HG03045 (cell line): ENCODE data around the gene RPA1.

Source experiments
- ATAC-seq: cut with Tn5 transposase; IDR thresholded peaks from one replicate; pipeline ENCODE4 v1.9.1; 2021; ENCODE audit warnings: mild to moderate bottlenecking, moderate library complexity; ENCODE audit not compliant: unreplicated experiment

RPA1 gene

DNA sequence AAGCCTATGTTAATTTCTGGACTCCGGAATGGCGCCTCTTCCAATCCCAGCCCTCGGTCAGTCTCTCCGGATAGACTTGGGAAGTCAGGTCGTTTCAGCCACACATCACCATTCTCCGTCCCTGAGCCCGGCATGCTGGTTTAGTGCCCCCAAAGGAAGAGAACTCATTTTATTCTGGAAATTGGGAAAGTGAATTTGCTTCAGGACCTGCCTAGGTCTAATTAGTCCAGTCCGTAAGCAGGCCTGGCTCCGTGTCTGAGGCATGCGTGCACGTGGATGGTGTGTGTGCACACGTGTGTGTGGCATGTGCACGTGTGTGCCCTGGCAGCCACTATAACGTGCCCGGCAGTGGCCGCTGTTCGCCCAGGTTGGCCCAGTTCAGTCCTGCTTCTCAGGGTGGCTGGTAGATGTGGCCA, 77.4 kb downstream of the RPA1 start:
- no peak for ATAC-seq

DNA sequence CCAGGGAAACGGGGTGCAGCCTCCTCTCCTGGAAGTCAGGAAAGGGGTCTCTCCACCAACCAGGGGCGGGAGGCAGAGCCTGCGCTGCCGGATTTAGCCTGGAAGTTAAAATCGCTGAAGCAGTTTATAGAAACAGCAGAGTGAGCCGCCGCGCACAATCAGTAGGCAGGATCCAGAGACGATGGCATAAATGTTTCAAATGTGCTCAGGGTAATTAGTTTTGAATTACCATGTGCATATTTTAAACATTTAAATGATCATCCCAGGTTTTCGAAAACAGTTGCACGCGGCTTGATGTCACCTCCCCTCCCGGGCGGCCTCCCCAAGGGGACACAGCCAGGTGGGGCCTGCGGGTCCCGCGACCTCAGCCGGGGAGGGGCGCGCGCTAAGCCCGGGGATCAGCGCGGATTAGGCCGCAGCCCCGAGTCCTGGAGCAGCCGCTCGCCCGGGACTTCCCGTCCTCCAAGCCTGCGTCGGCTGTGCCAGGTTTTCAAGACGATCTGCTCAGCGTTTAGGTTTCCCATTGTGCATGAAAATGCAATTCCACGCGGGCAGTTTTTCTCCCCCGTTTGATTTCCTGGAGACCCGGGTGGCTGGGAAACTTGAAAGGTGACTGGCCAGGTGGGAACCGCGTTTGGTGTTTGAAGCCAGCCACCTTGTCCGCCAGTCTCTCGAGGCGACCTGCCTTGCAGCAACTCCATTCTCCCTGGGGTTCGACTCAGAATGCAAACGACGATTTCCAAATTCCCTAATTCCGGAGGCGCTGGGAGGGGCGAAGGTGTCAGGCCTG, 78.3 kb downstream of the RPA1 start:
- no peak for ATAC-seq

DNA sequence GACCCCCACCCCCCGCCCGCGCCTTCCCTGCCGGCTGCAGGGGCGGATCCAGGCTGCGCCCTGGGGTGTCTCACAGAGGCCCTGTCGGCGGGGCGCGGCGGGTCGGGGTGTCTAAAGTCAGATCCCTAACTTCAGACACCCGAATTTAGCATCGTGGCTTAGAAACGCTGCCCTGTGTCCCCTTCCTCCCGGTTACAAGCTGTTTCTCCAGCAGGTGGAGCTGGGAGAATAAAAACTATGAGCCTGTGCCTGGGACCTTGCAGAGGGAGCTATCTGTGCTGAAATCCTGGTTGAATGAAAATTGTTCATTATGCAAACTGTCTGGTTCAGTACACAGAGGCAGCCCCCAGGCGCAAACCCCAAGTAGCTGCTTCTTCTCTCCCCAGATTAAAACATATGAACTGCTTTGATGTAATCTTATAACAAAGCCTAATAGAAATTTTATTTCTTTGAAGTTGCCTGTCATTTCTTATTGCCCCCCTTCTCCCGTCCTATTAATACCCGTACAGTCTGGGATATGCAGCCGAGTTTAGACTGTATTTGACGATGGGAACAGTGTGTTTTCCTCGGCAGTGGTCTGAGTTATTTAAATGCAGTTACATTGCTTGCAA, 79.0 kb downstream of the RPA1 start:
- no peak for ATAC-seq

DNA sequence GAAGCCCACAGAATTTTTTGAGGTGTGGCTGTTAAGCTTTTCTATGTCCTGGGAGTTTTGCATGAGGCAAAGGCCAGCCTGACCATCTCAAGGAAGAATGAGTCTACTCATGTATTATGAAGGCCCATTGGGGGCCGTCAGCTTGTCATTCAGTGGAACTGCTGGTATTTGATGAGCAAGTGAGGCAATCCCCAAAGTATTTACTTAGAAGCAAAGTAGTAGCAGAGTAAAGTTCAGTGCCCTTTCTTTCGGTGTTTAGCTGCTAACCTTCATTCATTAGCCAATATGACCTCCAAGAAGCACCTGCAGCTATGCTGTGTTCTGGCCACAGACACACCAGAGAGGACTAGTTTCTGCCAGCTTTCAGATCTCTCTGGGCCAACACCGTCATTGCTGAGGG, 80.2 kb downstream of the RPA1 start:
- no peak for ATAC-seq

DNA sequence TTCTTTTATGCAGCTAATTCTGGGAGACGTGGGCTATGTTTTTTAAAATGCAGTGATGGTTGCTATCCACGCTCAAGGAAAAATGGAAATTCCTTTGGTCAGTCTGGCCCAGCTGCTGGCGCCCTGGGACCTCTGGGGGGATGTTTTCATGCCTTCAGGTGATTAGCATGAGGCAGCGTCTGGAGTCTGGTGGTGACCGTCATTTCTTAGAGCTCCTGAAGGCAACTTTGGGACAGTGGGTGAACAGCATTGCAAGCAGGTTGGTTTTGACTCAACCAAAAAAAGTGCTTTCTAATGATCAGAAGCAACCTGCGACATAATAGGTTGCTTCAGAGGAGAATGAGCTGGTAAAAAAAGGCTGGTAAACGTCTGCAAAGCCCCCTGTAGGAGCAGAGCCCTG, 82.3 kb downstream of the RPA1 start:
- ATAC-seq = no peak

DNA sequence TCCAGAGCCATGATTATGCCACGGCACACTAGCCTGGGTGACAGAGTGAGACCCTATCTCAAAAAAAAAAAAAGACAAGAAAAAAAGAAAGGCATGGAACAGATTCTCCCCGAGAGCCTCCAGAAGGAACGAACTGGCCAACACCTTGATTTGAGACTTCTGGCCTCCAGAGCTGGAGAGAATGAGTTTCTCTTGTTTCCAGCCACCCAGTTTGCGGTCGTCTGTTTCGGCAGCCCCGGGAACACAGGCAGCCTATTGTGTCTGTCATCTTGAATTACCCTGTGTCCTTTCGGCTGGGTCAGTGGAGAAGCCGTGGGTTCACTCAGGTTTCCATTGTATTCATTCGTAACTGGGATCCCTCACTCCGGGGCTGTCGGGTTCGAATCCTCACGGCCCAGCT, 83.9 kb downstream of the RPA1 start:
- no peak for ATAC-seq

DNA sequence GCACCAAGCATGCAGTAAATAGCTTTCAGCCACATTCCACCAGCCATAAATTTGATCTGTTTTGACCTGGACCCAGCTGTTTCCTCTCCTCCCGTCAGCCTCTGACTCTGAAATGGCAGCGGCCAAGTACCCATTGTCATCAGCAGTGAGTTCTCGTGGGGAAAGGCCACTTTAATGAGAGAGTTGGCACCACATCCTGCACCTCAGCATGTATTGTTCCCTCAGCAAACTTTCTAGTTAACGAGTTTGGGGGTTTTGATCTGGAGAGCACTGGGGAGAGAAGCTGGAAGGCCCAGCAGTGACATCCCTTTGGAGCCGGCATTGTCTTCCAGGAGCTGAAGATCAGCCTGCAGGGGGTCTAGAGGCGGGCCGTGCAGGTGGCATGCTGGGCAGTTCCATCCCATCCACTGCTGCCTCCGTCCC, 84.9 kb downstream of the RPA1 start:
- ATAC-seq = no peak

DNA sequence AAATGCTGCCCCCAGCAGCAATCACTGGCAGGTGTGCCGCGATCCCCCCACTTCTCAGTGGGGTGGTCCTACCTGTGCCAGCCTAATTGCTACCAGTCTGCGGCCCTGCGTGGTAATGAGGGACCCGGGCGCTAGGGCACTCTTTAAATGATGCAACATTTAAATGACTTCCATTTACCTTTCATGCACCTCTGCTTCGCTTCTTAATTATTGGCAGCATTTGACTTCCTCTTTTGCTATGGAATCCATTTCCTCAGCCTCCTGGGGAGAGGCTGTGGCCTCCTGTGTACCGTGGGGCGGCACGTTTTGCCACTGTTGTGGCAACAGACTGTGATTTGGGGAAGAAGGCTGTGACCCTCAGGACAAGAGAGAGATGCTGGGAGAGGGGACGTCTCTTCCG, 86.1 kb downstream of the RPA1 start:
- ATAC-seq = no peak

DNA sequence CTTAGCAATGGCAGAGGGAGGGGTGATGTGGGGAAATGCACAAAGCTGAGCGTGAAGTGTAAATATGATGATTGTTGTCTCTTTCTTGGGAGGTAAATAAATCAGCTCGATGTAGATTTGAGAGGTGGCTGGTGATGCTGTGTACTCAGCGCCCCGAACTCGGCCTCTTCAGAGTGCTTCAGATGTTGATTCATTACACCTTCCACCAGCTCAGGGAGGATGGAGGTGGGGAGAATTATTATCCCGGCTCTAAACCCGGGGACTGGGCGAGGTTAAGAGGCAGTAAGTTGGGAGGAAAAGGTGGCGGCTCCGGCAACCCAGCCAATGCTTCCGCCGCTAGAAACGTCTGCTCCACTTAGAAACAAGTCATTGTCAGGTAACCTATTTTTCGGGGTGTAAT, 86.5 kb downstream of the RPA1 start:
- no peak for ATAC-seq

DNA sequence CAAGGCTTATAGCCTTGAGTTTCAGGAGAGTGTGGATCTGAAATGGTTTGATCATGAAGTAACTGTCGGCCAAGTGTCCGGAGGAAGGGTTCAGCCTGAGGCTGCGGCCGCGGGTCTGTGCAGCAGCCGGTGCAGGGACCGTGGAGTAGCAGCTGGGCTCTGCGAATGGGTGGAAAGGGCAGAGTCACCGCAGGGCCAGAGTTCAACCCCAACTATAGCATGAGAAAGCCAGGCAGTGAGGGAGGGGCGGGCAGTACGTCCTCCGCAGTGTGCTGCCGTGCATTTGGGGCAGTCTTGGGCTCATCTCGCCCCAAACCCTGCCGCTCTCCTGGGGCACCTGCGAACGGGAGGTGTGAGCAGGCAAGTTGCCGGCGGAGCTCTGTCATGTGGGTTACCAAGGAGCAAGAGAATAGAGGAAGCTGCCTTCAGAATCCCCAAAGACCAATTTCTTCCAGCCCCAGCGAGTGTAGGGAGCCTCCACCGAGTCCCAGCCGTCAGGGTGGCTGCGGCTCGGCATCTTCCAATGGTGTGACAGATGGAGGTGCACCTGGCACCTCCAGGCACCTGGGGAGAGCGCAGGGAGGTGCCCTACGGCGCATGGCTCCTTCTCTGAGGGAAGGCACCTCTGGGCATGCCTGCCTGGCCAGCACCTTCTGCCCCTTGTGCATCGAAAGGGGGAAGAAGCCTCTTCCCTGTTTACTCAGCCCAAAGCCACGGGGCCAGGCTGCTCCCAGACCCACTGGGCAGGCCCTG, 87.3 kb downstream of the RPA1 start:
- no peak for ATAC-seq

DNA sequence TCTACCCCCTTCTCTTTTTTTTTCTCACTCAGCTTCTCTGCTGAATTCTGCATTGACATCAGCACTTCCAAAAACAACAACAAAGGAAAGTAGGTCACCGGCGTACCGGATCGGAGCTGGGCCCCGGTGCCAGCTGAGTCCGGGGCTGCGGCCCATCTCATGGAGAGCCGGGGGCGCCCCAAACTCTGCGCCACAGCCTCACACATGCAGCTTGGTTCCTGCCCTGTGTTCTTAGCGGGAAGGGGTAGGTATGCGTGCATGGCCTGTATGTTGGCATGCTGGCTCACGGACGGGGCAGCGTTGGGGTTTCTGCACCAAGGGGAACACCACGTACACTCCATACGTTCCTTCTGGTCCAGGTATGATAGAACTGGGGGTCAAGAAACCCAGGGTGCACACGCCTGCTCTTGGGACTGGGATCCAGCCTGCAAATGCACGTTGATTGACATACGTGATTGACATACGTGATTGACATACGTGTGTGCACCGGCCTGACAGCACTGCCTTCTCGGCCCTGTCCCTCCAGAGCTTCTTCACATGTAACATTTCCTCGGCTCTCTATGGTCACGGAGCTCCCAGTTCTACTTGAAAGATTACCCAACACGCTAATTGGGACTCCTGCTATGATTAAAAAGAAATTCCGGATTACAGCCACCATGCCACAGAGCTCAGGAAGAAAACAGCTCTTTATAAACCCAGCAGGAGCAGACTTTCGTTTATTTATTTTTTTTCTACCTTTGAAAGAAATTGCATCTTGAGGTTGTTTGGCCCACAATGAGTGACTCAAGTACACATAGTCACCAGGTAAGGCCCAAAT, 88.7 kb downstream of the RPA1 start:
- no peak for ATAC-seq

DNA sequence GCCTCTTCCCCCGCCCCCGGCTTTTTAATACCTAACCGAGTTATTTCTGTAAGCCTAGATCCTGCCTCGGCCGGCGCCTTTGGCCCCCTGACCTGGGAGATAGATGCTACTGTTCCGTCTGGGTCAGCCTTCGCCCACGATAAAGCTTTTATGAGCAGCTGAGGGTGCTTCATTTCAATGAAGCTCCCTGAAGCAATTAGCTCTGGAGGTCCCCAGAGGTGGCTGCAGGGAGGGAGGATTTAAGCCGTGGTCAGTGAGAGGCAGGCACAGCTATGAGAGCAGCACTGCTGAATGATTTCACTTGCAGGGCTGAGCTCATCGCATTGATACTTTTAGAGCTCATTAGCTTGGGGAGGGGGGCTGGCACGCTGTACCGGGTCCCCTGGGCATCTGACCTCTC, 89.4 kb downstream of the RPA1 start:
- ATAC-seq = no peak

DNA sequence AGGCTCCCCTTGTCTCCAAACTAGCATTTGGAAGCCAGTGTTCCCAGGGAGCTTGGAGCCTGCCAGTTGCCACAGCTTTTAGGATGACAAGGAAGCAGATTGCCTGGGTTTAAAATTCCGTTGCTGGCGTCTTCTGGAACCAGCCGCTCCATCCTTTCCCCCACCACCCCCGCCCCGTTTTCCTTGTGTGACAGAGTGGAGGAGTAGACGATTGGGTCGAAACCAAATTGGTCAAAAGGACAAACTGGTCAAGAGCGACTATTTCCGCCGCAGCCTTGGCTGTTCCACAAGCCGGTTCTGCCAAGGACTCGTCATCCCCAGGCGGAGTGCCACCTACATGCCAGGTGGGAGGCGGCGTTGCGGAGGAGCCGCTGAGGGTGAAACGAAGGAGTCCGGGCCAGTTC, 91.1 kb downstream of the RPA1 start:
- ATAC-seq = no peak

DNA sequence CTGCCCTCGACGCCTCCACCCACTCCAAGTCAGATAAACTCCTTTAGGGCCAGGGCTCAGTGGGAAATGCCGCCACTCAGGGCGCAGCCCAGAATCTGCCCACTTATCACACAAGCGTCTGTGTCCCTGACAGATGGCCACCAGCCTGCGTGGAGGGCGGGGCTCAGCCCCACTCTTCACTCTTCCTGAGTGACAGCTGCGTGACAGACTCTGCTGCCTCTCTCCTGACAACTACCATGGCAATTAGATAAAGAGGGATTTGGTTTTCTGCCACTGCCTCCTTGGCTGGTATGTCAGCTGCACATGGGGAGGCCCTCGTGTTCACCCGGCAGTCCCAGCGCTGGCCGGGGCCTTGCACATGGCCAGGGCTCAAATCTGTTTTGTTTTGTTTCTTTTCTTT, 99.2 kb downstream of the RPA1 start:
- ATAC-seq = no peak

DNA sequence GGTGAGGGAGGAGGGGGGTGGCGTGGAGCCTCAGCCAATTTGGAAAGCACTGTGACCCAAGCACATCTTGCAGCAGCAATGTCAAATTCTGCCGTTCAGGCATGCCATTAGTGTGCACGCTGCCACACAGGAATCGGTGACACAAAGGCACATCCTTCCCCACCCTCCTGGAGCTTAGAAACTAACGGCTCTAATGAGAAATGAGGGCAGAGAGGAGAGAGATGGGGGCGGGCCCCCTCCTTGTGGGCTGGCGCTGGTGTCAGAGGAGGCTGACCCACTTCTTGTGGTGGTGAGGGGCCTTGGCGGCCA, 100.5 kb downstream of the RPA1 start:
- ATAC-seq = no peak

DNA sequence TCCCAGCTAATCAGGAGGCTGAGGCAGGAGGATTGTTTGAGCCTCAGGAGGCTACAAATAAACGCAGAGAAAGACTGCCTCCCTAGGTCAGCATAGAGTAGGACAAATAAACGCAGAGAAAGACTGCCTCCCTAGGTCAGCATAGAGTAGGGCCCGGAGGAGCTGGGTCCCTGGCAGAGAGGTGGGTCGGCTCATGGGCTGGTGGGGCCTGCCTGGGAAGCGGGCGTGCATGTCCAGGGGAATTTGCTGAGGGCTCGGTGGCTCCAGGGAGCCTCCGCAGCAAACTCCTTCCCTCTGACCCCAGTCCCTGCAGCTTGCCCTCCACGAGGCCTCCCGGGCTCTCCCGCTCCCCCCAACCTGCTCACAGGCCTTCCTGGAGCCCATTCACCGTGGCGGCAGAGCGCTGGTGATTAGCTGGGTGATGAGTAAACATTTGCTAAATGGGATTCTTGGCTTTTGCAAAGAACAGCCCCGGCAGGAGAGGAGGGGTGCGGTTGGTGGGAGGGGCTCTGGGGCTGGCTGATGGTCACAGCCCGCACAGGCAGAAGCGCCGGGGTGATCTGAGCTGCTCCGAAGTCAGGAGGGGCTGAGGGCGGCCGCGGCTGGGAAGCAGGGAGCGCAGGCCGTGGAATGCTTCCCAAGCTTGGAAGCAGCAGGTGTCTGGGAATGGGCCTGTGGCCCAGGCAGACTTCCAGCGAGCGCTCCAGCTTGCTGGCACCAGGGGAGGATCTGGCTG, 102.2 kb downstream of the RPA1 start:
- ATAC-seq = no peak

DNA sequence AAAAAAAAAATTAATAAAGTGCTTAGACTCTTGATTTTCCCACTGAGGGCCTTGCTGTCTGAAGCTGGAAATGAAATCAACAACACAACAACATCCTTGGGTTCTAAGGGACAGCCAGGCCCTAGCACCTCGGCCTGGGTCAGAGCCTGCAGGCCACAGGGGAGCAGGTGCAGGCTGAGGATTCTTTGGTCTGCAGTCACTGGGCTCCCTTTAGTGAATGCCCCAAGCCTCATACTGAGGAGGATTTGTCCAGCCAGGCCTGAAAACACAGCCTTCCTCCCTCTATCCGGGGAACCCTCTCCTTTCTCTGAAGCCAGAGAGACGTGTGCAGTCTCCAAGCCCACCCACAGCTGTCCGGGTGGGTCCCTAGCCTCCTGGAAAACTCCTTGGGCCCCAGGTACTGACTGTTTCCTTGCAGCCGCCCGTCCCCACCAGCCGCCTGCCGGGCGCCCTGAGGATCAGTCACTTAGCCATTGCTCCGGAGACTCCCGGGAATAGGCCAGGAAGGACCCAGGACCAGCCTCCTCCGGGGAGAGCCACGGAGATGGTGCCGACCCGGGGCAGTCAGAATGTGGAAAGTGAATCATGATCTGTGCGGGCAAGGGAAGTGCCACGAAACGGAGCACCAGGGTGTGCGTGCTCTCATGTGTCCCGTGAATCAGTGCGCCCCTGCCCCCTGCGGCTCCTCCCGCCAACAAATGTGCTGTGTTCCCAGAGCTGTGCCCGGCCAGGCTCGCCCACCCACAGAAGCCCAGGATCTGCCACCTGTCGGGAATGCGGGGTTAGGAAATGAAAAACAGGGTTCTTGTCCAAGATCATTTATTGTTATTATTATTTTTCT, 104.3 kb downstream of the RPA1 start:
- ATAC-seq = no peak

DNA sequence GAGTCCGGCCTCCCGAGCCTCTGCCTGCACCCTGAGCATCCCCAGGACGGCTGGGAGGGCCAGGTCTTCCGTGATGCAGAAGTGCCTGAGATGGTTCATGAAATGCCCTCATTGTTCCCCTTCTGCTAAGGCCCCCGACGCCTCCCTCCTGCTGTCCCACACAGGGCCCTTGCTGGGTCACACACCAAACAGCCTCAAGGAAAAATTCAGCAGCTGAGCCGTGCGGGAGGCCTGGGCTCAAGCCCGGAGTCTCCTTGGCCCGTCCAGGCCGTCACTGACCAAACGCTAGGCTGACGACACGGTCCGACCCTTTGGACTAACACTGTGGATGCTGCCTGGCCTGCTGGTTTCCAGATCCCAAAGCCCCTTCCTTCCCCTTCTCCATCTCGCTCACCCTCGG, 105.1 kb downstream of the RPA1 start:
- ATAC-seq = no peak

DNA sequence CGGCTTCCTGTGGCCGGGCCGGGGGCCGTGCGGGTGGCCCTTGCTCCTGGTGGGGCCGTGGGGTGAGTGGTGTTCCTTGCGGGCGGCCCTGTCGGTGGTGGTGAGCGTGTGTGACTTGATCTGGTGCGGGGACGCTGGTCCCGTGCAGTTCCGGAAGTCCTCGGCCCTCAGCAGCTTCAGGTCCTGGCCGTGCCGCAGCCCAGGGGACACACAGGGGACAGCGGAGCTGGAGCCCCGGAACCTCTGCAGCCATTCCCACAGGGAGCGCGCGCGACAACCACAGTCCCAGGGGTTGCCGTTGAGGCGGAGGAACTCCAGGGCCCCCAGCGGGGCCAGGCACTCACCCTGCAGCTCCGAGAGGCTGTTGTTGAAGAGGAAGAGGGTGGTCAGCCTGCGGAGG, 107.0 kb downstream of the RPA1 start:
- ATAC-seq = no peak

DNA sequence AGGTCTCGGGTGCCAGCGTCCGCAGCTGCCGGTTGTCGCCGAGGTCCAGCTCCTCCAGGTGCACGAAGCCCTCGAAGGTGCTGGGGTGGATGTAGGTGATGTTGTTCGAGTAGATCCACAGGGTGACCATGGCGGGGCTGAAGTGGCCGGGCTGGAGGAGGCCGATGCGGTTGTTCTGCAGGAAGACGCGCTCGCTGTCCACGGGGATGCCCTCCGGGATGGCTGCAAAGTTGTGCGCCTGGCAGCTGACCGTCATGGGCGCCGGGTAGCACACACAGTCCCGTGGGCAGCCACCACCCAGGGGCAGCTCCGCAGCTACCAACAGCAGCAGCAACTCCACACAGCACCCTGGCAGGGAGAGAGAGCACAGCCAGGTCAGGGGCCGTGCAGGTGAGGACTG, 107.7 kb downstream of the RPA1 start:
- ATAC-seq = no peak
